Posterior vena cava (tissue), 2 donors: Measurements from ENCODE around the gene TTLL13. TPM values are rescaled to one million over a fixed set of nuclear protein-coding genes. Genes with fewer than 3 reads are reported as not detected.
A peak's percentile ranks its signal among the peaks of the same experiment; 100 is the strongest.
"Not testable (repeated sequence)": the region's sequence is repeated elsewhere in the genome, so short reads cannot be mapped to it uniquely, and the experiment has no call there.

ENCODE experiments used
- DNase-seq: peaks from one replicate; pipeline ENCODE4 v3.0.0-alpha.2; 2020; ENCODE audit warnings: low spot score
- intact Hi-C, 2 donors: fragments of 100-400 bp; cut with DNase I; formaldehyde crosslinking; loops; one replicate each; pipeline versions ENCODE4 v1.14.1 to v1.14.2; 2022 to 2023
- total RNA-seq, 2 donors: library from RNA; stranded (reverse); fragmentation: NEBNext Ultra II Directional; extraction: Animal tissue kit (Norgen Biotek cat#: 25700); gene quantifications; one replicate each; pipeline ENCODE4 v1.2.1, GENCODE V29; 2021
- donor health status: DM: yes; HTN: yes; CAD: no.
- donor health status: DM: yes; HTN: yes; CAD: no.

TTLL13 gene
- total RNA-seq, 2 donors from 2014 or later: not detected

- no peak for DNase-seq
- intact Hi-C loops: no loop called here
Measured at GRCh38 chr15:90266485-90266884, 17.1 kb downstream of the TTLL13 start.

- intact Hi-C loops: no loop called here
- no peak for DNase-seq
Measured at GRCh38 chr15:90268415-90268814, 19.1 kb downstream of the TTLL13 start.

- intact Hi-C loops: no loop called here
- DNase-seq: no peak
Measured at GRCh38 chr15:90270502-90271150, 21.3 kb downstream of the TTLL13 start.

GRCh38 chr15:90271459-90272166, 22.3 kb downstream of the TTLL13 start:
- DNase-seq: no peak
- intact Hi-C loops: no loop called here

GRCh38 chr15:90278467-90278866, 29.1 kb downstream of the TTLL13 start:
- intact Hi-C loops, DNase-seq: not testable (repeated sequence)

GRCh38 chr15:90280743-90281142, 31.4 kb downstream of the TTLL13 start:
- DNase-seq, intact Hi-C loops: not testable (repeated sequence)

DNA sequence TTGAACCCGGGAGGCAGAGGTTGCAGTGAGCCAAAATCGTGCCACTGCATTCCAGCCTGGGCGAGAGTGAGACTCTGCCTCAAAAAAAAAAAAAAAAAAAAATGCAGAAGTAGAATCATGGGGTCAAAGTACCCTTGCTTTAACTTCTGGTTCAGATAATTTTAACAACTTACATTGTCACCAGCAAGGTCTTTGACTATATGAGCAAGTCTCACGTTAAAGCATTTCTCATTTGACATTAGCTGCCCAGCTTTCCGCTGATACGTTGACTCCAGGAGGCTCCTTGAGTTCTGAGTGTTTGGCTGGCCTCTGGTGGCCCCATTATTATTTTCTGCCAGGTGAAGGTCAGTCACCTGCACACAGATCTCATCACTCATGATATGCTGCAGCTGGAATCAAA, 32.3 kb downstream of the TTLL13 start:
- not testable (repeated sequence) for DNase-seq
- intact Hi-C loops: loop anchor here in 1 of 2 donors (2.0 kb wide), 1 partner anchor 29 kb away; no protein-coding TSS in a partner anchor

- DNase-seq: no peak
- intact Hi-C loops: no loop called here
Measured at GRCh38 chr15:90286678-90287077, 37.3 kb downstream of the TTLL13 start.

GRCh38 chr15:90287101-90287500, 37.7 kb downstream of the TTLL13 start:
- DNase-seq: no peak
- intact Hi-C loops: no loop called here

- no peak for DNase-seq
- intact Hi-C loops: no loop called here
Measured at GRCh38 chr15:90287946-90288345, 38.6 kb downstream of the TTLL13 start.

- intact Hi-C loops: no loop called here
Measured at GRCh38 chr15:90291679-90292356, 42.5 kb downstream of the TTLL13 start.

GRCh38 chr15:90293040-90293810, 43.9 kb downstream of the TTLL13 start:
- DNase-seq: peak; percentile 87
- intact Hi-C loops: not testable (repeated sequence)

More at GRCh38 chr15:90291679-90292356, 42.5 kb downstream of the TTLL13 start:
- no peak for DNase-seq

DNA sequence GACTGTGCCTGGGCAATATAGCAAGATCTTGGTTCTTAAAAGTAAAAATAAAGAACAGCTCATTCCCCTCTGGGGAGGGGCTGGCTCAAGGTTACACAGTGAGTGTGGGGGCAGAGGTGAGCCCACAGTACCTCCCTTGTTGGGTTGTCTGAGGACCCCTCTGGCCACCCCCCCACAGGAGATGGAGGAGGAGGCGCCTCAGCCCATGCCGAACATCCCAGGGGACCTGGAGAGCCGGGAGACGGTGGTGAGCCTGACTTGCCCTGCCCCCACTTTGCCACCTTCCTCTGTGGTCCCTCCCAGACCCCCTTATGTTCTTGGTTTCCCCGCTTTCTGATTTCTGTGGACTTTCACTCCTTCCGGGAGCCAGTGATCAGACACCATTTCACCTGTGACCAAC, 44.8 kb downstream of the TTLL13 start:
- intact Hi-C loops: no loop called here

GRCh38 chr15:90294601-90295269, 45.4 kb downstream of the TTLL13 start:
- DNase-seq: peak; percentile 66
- intact Hi-C loops: no loop called here

More for the DNA sequence above, 44.8 kb downstream of the TTLL13 start:
- DNase-seq: peak; percentile 54

DNA sequence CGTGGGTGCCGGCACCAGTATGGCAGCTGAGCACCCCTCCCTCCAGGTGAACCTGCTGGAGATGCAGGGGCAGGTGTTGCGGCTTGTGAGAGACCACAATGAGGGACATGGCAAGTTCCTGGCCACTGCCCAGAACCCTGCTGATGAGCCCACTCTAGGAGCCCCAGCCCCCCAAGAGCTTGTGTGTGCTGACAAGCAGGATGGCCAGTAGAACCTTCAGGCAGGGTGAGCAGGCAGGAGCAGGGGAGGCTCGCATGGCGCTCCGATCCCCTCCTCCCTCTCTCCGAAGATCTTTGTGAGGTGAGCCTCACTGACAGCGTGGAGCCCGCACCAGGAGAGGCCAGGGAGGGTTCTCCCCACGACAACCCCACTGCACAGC, 45.9 kb downstream of the TTLL13 start:
- intact Hi-C loops: no loop called here
- peak; percentile 76 for DNase-seq

DNA sequence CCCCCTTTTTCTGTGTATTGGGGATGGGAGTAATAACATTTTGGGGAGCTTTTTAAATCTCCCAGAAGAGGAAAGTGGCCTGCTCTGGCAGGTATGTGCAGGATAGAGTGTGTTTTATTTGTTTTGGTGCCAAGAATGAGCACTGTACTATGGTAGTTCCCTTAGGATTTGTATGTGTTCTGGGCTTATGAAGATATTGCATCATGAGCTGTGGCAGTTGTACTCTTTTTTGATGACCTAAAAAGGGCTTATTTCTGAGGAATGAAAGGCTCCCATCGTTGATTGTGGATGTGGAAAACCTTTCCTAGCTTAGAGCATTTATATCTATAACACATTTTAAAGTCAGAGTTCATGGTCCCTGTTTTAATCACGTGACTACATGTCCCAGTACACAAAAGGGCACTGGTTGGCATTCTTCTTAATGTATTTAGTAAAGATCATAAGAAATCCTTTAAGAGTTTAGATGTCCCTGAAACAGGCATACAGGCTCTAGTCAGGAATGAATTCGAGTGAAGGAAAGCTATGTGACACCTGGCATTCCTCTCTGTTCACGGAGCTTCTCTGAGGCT, 47.0 kb downstream of the TTLL13 start:
- intact Hi-C loops, DNase-seq: not testable (repeated sequence)

DNA sequence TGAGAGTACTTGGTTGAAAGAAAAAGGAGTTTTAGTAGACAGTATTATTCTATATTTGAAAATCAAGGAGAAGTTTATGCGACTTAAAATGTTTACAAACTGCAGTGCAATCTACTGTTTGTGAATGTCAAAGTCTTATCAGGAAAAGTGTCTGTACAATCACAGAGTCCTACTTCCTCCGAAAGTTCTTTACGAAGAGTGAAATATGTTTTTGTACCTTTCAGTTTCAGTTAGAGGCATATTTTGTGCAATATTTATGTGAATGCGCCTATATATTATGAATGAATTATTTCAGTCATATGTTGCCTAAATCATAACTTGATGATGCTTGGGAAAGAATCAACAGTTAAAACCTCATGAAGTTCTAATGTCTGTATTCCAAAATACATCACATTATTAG, 47.7 kb downstream of the TTLL13 start:
- intact Hi-C loops: no loop called here
- no peak for DNase-seq

DNA sequence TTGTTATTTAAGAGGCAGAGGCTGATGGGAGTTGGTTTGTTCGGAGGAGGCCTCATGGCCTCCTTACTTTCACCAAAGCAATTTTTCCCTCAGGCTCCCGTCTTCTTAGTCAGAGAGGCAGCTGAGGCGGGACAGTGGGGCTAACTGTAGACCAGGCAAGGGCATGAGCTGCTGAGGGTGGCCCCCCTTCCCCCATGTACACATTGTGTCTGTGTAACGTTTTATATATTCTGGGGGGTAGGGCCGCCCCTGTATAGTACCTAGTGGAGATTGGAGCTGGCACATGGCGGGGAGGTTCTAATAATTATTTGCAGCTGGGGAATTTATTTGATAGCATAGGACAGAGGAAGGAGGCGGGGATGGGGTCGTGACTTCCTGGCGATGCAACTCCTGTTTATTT, 51.2 kb downstream of the TTLL13 start:
- intact Hi-C loops: no loop called here
- DNase-seq: no peak
